Right lobe of liver (tissue), 6 donors: Measurements from ENCODE around the gene LCN1. TPM values are rescaled to one million over a fixed set of nuclear protein-coding genes. Genes with fewer than 3 reads are reported as not detected.
A peak's percentile ranks its signal among the peaks of the same experiment; 100 is the strongest.
"Not testable (repeated sequence)": the region's sequence is repeated elsewhere in the genome, so short reads cannot be mapped to it uniquely, and the experiment has no call there.

Experiments used
- ATAC-seq, 4 donors: fragments of 200-7000 bp; cut with Tn5 transposase; one replicate each; pipeline ENCODE4 v1.9.1; 2020; ENCODE audit warnings: mild to moderate bottlenecking in 4 of 4, moderate library complexity in 4 of 4
- DNase-seq, 3 donors: peaks; one replicate each; pipeline ENCODE4 v3.0.0-alpha.2; 2020
- H3K27ac ChIP-seq, 3 donors: fragments of 200-600 bp; one replicate each; pipeline ENCODE4 v1.8.0; 2022
- H3K27me3 ChIP-seq, 2 donors: fragments of 200-600 bp; one replicate each; pipeline ENCODE4 v1.8.0; 2022
- H3K36me3 ChIP-seq, 4 donors: fragments of 200-600 bp; sonication (generic) in 1 of 4; one replicate each; pipeline versions ENCODE4 v1.5.1 to v1.8.0; 2017 to 2022; ENCODE audit warnings: control low read depth in 1 of 4
- H3K4me1 ChIP-seq, 4 donors: fragments of 200-600 bp; sonication (generic) in 1 of 4; one replicate each; pipeline versions ENCODE4 v1.5.1 to v1.8.0; 2017 to 2022; ENCODE audit warnings: control low read depth in 1 of 4
- H3K4me3 ChIP-seq, 3 donors: fragments of 200-600 bp; one replicate each; pipeline ENCODE4 v1.8.0; 2022
- H3K9me3 ChIP-seq, 4 donors: fragments of 200-600 bp; sonication (generic) in 1 of 4; one replicate each; pipeline versions ENCODE4 v1.5.1 to v1.8.0; 2017 to 2022; ENCODE audit warnings: control low read depth in 1 of 4
- CTCF ChIP-seq, 4 donors: fragments of 200-600 bp in 3 of 4; fragments of 450-650 bp in 1 of 4; IDR thresholded peaks; one replicate each; pipeline versions ENCODE4 v1.5.1 to v1.8.0; 2016 to 2022; ENCODE audit warnings: antibody characterized with exemption in 4 of 4, mild to moderate bottlenecking in 2 of 4
- POLR2A ChIP-seq: fragments of 450-650 bp; IDR thresholded peaks from one replicate; pipeline ENCODE4 v1.6.1; 2017; ENCODE audit warnings: antibody characterized with exemption, mild to moderate bottlenecking
- WGBS: methylation state at CpG from one replicate; pipeline ENCODE4 v1.1.6; 2018; ENCODE audit warnings: low coverage, low lambda C conversion rate; ENCODE audit not compliant: insufficient coverage; ENCODE audit errors: missing lambda C conversion rate; 5-methylcytosine and 5-hydroxymethylcytosine counted together
- intact Hi-C, 2 donors: fragments of 100-400 bp; cut with DNase I; formaldehyde crosslinking; loops; one replicate each; pipeline versions ENCODE4 v1.11.2 to v1.14.1; 2022
- total RNA-seq, 6 experiments: library from RNA; depleted of rRNA in 2 of 6; stranded (reverse); fragments of >200 nt in 2 of 6; fragmentation: NEBNext Ultra II Directional in 3 of 6; extraction: Animal tissue kit (Norgen Biotek cat#: 25700) in 3 of 6; gene quantifications; one replicate each; pipeline versions ENCODE4 v1.1.0 to v1.2.4, GENCODE V29; 2016 to 2023
- donor health status: DM: no; HTN: yes; CAD: no.
- donor health status: DM: no; HTN: no; CAD: no.
- donor health status: DM: no; HTN: no; CAD: no.
- donor health status: DM: no; HTN: yes; CAD: no.
- donor health status: DM: no; HTN: yes; CAD: no.

Gene LCN1
- total RNA-seq, 6 experiments from 2014 or later: not detected

GRCh38 chr9:135525241-135526088 is 4.2 kb downstream of the LCN1 start:
- Histone ChIP-seq H3K27me3 (no peaks in the 10 kb centered on the region), H3K4me3 (no peak overlapping the region), H3K27ac (no peak overlapping the region), H3K4me1 (no peaks in the 10 kb centered on the region), H3K36me3 (no peaks in the 10 kb centered on the region), H3K9me3 (no peaks in the 10 kb centered on the region)
- no peak for TF ChIP-seq POLR2A
- TF ChIP-seq CTCF (IDR thresholded peaks at IDR 0.05): no peak
- ATAC-seq (no peak), DNase-seq (peak in 1 of 3 donors; percentile 43)
- intact Hi-C loops: no loop called here
- WGBS: 80% methylated on average over 10 of the region's 31 CpGs

GRCh38 chr9:135526089-135526729 is 5.0 kb downstream of the LCN1 start:
- WGBS: 69% methylated on average over 8 of the region's 11 CpGs
- Histone ChIP-seq H3K9me3 (no peaks in the 10 kb centered on the region), H3K36me3 (no peaks in the 10 kb centered on the region), H3K27ac (no peak overlapping the region), H3K4me1 (no peaks in the 10 kb centered on the region), H3K4me3 (no peak overlapping the region), H3K27me3 (no peaks in the 10 kb centered on the region)
- DNase-seq: no peak
- ATAC-seq: no peak
- intact Hi-C loops: no loop called here
- TF ChIP-seq CTCF (IDR thresholded peaks at IDR 0.05) (no peak), POLR2A (no peak)

GRCh38 chr9:135526730-135527571 is 5.7 kb downstream of the LCN1 start:
- H3K4me1 ChIP-seq: no peaks in the 10 kb centered on the region
- no peaks in the 10 kb centered on the region for H3K9me3 ChIP-seq
- intact Hi-C loops: no loop called here
- H3K27me3 ChIP-seq: no peaks in the 10 kb centered on the region
- H3K27ac ChIP-seq: no peak overlapping the region
- DNase-seq (peak in 1 of 3 donors; percentile 48), ATAC-seq (no peak)
- no peak for TF ChIP-seq CTCF (IDR thresholded peaks at IDR 0.05)
- TF ChIP-seq POLR2A: no peak
- H3K36me3 ChIP-seq: no peaks in the 10 kb centered on the region
- no CpG with 5 or more reads among the region's 30 CpGs for WGBS
- H3K4me3 ChIP-seq: no peak overlapping the region

GRCh38 chr9:135528842-135529435 is 7.7 kb downstream of the LCN1 start:
- H3K9me3 ChIP-seq, H3K4me1 ChIP-seq, ATAC-seq, intact Hi-C loops, H3K4me3 ChIP-seq, H3K27ac ChIP-seq, H3K36me3 ChIP-seq, H3K27me3 ChIP-seq, DNase-seq: not testable (repeated sequence)
- 85% methylated on average over 10 of the region's 10 CpGs for WGBS
